Central memory CD8-positive, alpha-beta T cell (primary cell): Measurements from ENCODE around the gene SMIM35.

Experiments
- ATAC-seq: fragments of 150-1000 bp; cut with Tn5 transposase; replicated peaks from 2 replicates; pipeline ENCODE4 v1.10.0; 2022; ENCODE audit warnings: mild to moderate bottlenecking, moderate FRiP score, moderate number of reproducible peaks; ENCODE audit not compliant: poor library complexity, severe bottlenecking; ENCODE audit errors: extremely low read depth
- DNase-seq, 2 donors: peaks; one replicate each; pipeline ENCODE4 v3.0.0; 2021; ENCODE audit warnings: low spot score in 2 of 2
- H3K27ac Mint-ChIP-seq: one replicate; pipeline ENCODE4 v1.8.0; 2022; ENCODE audit warnings: low read depth, mild to moderate bottlenecking, moderate library complexity, mixed read lengths
- H3K27me3 Mint-ChIP-seq: one replicate; pipeline ENCODE4 v1.8.0; 2022; ENCODE audit warnings: mixed read lengths
- H3K36me3 Mint-ChIP-seq: one replicate; pipeline ENCODE4 v1.8.0; 2022; ENCODE audit warnings: mild to moderate bottlenecking, moderate library complexity, mixed read lengths; ENCODE audit not compliant: insufficient read depth
- H3K4me1 Mint-ChIP-seq: one replicate; pipeline ENCODE4 v1.8.0; 2022; ENCODE audit warnings: mixed read lengths
- H3K4me3 Mint-ChIP-seq: one replicate; pipeline ENCODE4 v1.8.0; 2022; ENCODE audit warnings: mild to moderate bottlenecking, moderate library complexity, mixed read lengths
- H3K9me3 Mint-ChIP-seq: one replicate; pipeline ENCODE4 v1.8.0; 2022; ENCODE audit warnings: mixed read lengths

The SMIM35 gene

DNA sequence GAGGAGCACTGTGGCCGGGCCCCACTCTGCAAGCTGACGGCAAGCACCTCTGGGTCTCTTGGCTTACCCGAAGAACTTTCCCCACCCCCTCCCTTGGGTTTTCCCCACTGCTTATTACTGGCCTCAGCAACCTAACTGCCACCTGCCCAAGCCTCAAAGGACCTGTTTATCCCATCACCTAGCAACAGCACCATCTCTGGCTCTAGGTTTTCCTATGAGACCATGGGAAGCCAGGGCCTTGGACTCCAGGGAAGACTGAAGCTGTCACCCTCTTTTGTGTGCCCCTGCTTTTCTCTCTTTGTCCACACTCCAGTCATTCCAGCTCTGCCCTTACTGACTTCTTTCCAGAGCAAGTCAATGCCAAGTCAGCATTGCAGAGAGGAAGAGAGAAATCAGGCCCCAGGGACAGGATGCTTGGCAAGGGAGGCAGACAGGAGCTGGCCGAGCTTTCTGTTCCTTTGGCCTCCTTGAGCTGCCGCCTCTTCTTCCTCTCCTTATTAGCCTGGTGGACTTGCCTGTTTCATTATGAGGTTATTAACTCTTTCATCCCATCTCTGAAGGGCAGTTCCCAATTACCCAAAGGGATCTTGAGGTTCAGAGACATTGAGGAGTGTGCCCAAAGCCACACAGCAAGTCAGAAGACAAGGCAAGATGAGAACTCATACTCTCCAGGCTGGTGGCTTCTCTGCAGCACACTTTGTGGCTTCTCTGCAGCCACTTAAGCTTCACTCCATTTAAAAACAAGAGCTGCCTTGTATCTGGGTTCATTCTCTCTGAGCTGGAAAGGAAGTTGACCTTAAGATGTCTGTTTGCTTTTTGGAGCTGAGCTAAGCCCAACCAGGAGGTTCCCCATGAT is at the start of gene SMIM35:
TSS of gene SMIM35 (minus strand) at position 51 of the 856 bp plus-strand sequence. CDS start 206 bp downstream, outside the sequence.
- DNase-seq (no peak), ATAC-seq (no peak)
- no peak within 1 kb of the TSS for H3K27ac Mint-ChIP-seq
- H3K4me1 Mint-ChIP-seq: no peaks in the 10 kb centered on the region
- no peak within 1 kb of the TSS for H3K4me3 Mint-ChIP-seq
- H3K27me3 Mint-ChIP-seq: peaks cover 49% of the 10 kb centered on the region
- H3K36me3 Mint-ChIP-seq: peaks cover 1% of the 10 kb centered on the region
- peaks cover 6% of the 10 kb centered on the region for H3K9me3 Mint-ChIP-seq

DNA sequence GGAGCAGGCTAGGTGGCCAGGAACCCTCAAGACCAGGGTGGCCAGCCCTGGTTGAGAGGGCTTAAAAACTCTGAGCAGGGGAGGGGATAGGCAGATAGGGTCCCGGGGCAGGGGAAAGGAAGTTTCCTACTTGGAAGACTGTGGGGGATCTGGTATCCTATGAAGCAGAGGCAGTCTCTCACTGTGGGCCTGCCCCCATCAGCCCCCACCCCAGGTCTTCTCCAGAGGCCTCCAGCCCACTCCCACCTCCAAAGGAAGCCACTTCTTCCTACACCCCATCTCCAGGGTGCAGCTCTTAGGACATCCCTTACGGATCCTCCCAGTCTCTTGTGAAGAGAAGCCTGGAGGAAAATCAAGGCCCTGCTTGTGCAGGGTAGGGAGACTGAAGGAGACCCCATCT is 49.6 kb upstream of the SMIM35 start:
- no peak for DNase-seq
- H3K27me3 Mint-ChIP-seq: peaks cover 69% of the 10 kb centered on the region
- H3K36me3 Mint-ChIP-seq: no peaks in the 10 kb centered on the region
- no peak for ATAC-seq
- H3K4me3 Mint-ChIP-seq: no peak overlapping the region
- no peaks in the 10 kb centered on the region for H3K9me3 Mint-ChIP-seq
- H3K27ac Mint-ChIP-seq: no peak overlapping the region
- no peaks in the 10 kb centered on the region for H3K4me1 Mint-ChIP-seq

DNA sequence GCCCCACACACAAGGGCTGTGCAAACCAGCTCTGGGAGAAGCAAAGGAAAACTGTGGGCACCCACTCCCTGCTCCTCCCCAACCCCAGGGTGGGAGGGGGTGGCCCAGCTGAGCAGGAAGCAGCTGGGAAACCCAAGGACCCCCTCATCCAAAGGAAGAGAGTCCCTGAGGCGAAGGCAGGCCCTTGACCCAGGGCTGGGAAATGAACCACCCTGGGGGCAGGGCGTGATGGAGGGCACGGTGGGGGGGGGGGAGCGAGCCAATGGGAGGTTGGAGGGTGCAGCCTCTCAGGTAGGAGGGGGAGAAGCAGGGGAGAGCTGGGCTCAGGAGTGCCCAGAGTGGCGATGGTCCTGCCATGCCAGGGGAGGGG is 49.0 kb upstream of the SMIM35 start:
- H3K4me3 Mint-ChIP-seq: no peak overlapping the region
- peaks cover 63% of the 10 kb centered on the region for H3K27me3 Mint-ChIP-seq
- H3K36me3 Mint-ChIP-seq: no peaks in the 10 kb centered on the region
- ATAC-seq (no peak), DNase-seq (no peak)
- no peaks in the 10 kb centered on the region for H3K9me3 Mint-ChIP-seq
- H3K4me1 Mint-ChIP-seq: no peaks in the 10 kb centered on the region
- H3K27ac Mint-ChIP-seq: no peak overlapping the region

DNA sequence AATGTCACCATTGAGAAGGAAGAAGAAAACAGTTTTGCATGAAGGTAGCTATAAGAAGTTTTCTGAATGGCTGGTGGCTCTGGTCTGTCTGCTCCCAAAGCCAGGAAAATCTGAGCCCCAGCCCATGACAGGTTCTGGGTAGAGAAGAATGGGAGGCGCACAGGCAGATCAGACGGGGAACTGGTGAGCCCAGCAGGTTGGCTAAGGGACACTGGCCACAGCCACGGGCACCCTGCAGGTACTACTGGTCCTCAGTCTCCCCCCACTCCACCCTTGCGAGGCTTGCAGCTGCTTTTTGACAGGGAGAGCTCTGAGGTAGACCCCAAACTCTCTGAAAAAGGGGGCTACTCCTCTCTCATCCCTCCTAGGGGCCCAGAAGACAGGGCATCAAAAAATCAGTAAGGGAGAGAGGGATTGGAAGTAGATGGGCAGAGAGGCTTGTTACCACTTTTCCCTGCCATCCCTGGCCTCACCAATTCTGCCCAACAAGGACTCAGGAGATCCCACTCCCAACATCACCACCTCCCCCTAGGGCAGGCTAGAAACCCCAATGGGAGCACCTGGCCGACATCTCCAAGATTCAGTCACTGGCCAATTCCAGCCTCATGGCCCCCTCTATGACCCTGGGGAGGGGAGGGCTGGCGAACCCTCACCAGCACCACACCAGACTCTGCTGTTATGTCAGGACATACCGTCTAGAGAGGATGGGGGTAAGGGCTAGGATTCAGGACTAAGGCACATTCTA is 48.5 kb upstream of the SMIM35 start:
- ATAC-seq (no peak), DNase-seq (no peak)
- Mint-ChIP-seq H3K4me3 (no peak overlapping the region), H3K9me3 (no peaks in the 10 kb centered on the region), H3K36me3 (no peaks in the 10 kb centered on the region), H3K27ac (no peak overlapping the region), H3K4me1 (no peaks in the 10 kb centered on the region), H3K27me3 (peaks cover 58% of the 10 kb centered on the region)

DNA sequence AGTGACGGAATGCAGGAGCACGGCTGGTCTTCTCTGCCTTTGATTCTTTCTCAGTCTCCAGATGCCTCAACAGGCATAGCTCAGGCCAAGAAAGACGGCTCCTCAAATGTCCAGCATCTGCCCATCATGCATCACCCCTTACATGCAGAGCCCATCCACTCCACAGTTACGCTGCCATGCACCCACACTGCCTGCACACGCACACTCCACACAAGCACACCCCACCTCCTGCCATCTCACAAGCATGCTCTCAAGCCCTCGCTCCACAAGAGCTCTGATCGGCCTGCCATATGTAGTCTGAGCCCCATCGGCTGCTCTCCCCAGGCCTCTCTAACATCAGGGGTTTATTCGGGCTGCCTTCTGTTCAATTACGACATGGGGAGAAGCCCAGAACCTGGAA is 47.1 kb upstream of the SMIM35 start:
- ATAC-seq (no peak), DNase-seq (no peak)
- Mint-ChIP-seq H3K36me3 (no peaks in the 10 kb centered on the region), H3K4me1 (no peaks in the 10 kb centered on the region), H3K4me3 (no peak overlapping the region), H3K27me3 (peaks cover 54% of the 10 kb centered on the region), H3K27ac (no peak overlapping the region), H3K9me3 (no peaks in the 10 kb centered on the region)

DNA sequence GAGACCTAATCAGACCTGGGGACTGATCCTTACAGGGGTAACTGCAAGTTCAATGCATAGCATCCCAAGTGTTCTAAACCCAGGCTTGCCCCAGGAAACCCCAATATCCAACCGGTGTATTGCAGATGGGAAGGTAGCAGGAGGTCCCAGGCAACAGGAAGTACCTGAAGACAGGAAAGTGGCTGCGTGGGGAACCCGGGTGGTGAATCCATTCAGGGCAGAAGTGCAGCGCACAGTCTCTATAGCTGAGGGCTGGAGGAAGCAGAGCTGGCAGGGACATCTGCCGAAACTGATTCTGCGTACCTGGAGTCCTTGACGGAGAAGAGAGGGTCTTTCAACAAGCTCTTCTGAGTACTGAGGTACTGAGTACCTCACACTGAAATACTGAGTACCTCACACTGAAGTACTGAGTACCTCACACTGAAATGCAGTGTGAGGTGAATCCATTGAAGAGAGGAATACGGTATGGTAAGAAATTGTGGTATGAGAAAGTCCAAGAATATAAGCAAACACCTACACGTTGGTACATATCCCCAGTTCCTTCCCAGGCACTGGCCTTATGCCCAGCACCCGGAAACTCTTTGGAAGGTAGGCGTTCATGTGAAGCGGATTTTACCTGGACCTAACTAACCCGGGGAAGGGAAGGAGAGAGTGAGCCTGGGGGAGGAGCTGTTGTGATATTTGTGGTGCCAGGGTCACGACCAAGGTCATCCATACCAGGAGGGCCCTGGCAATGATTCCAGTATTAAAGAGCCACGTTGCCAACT is 45.8 kb upstream of the SMIM35 start:
- no peaks in the 10 kb centered on the region for H3K36me3 Mint-ChIP-seq
- H3K9me3 Mint-ChIP-seq: no peaks in the 10 kb centered on the region
- H3K27ac Mint-ChIP-seq: no peak overlapping the region
- no peak for DNase-seq
- H3K27me3 Mint-ChIP-seq: peaks cover 42% of the 10 kb centered on the region
- H3K4me3 Mint-ChIP-seq: no peak overlapping the region
- no peaks in the 10 kb centered on the region for H3K4me1 Mint-ChIP-seq
- no peak for ATAC-seq

DNA sequence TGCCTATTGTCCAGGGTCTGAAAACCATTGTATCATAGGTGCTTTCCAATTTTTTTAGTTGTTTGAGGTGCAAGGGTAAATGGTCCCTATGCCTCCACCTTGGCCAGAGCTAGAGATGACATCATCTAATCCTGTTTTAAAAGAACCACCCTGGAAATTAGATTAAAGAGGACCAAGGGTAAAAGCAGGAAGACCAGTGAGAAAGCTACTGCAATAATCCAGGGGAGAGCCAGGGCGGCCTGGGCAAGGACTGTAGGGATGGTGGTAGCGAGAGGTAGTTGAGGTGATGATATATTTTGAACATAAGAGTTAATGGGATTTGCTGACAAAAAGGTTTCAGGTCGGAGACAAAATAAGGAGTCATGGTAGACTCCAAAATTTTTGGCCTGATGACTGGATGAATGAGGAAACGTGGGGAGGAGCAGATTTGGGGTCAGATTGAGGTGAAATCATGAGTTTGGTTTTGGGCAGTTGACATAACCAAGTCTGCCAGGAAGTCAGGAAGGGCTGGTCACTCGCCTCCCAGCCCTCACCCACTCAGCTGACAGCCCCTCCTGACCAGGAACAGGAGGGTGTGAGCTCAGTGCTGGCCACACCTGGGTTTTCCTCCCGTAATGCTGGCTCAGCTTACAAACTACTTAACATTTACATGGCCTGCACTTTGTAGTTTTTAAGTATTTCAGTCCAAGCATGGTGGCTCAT is 42.9 kb upstream of the SMIM35 start:
- Mint-ChIP-seq H3K4me1 (no peaks in the 10 kb centered on the region), H3K27ac (no peak overlapping the region), H3K9me3 (no peaks in the 10 kb centered on the region), H3K27me3 (peaks cover 20% of the 10 kb centered on the region), H3K36me3 (no peaks in the 10 kb centered on the region), H3K4me3 (no peak overlapping the region)
- ATAC-seq (no peak), DNase-seq (no peak)

DNA sequence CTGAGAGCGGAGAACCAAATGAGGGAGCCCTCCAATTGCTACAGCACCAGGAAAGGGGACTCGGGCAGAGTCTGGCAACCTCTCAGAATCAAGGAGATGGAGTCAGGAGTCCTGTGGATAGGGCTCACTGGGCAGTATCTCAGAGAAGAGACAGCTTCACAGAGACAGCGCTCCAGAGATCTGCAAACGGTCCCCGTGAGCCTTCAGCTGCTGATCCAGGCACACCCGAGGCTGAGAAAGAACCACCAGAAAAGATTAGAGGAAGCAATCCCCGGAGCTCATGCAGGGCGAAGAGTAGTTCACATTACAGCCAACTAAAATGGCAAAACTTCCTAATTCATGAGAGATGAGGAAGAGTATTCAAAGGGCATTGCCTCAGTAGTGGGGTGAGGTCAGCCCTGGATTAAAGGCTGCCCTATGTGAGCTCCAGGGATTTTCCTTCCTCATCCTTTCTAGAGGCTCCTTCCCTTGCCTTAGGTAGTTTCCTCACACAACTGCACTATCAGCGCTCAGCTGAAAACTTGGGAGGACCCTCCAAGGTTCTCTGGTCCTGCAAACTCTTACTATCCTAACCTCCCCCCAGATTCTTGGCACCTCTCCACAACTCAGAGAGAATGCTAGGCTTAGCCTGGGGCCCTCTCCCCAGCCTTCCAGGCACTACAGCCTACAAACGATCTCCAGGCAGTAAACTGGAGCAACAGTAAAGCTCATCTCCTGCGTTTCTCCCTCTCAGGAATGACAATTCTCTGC is 42.1 kb upstream of the SMIM35 start:
- H3K36me3 Mint-ChIP-seq: no peaks in the 10 kb centered on the region
- H3K27me3 Mint-ChIP-seq: peaks cover 13% of the 10 kb centered on the region
- no peak overlapping the region for H3K4me3 Mint-ChIP-seq
- no peak for ATAC-seq
- H3K4me1 Mint-ChIP-seq: no peaks in the 10 kb centered on the region
- no peaks in the 10 kb centered on the region for H3K9me3 Mint-ChIP-seq
- no peak overlapping the region for H3K27ac Mint-ChIP-seq
- DNase-seq: no peak

DNA sequence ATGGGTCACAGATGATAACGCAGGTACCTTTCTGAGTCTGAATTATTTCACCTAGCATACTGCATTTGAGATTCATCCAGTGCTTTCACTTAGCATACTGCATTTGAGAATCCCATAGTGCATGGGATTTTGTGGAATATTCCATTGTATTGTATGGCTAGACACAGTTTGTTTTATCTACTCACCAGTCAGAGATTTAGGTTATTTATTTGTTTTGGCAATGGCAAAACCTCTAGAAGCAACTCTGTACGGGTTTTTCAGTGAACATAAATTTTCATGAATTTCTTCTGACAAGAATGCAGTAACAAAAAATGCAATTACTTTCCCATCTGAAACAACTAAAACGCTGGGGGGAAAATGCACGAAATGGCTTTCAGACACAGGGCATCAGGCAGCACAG is 41.5 kb upstream of the SMIM35 start:
- ATAC-seq (no peak), DNase-seq (no peak)
- Mint-ChIP-seq H3K4me1 (no peaks in the 10 kb centered on the region), H3K27me3 (peaks cover 10% of the 10 kb centered on the region), H3K9me3 (no peaks in the 10 kb centered on the region), H3K27ac (no peak overlapping the region), H3K36me3 (no peaks in the 10 kb centered on the region), H3K4me3 (no peak overlapping the region)

DNA sequence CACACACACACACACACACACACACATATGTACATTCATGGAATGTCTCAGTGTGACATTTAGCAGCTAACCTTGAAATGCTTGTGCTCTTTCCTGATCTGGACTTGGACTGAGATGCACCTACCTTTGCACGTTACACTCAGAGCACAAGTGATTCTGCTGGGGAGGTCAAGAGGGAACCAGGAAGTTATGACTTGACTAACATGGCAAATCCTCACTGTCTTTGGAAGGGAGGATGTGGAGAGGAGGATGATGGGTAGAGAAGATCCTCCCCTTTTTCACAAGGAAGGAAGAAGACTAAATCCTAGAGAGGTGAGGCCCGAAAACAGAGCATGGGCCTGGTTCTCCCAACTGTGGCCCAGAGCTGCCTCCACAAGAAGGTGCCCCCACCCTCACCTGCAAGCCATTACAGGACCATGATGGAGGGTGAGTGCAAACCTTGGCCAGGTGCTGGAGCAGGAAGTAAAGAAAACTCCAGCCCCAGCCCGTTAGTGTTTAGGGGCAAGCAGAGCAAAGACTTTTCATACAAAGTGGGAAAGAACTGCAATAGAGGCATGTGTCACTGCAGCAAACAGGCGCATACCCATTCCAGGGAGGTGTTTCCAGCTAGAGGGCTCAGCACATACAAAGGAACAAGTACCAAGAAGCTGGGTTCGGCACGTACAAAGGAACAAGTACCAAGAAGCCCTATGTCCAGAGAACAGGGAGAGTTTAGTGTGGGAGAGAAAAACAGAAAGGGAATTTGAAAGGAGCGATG is 39.5 kb upstream of the SMIM35 start:
- no peaks in the 10 kb centered on the region for H3K36me3 Mint-ChIP-seq
- H3K4me1 Mint-ChIP-seq: no peaks in the 10 kb centered on the region
- ATAC-seq (no peak), DNase-seq (no peak)
- H3K27me3 Mint-ChIP-seq: peaks cover 10% of the 10 kb centered on the region
- H3K9me3 Mint-ChIP-seq: no peaks in the 10 kb centered on the region
- no peak overlapping the region for H3K27ac Mint-ChIP-seq
- no peak overlapping the region for H3K4me3 Mint-ChIP-seq

DNA sequence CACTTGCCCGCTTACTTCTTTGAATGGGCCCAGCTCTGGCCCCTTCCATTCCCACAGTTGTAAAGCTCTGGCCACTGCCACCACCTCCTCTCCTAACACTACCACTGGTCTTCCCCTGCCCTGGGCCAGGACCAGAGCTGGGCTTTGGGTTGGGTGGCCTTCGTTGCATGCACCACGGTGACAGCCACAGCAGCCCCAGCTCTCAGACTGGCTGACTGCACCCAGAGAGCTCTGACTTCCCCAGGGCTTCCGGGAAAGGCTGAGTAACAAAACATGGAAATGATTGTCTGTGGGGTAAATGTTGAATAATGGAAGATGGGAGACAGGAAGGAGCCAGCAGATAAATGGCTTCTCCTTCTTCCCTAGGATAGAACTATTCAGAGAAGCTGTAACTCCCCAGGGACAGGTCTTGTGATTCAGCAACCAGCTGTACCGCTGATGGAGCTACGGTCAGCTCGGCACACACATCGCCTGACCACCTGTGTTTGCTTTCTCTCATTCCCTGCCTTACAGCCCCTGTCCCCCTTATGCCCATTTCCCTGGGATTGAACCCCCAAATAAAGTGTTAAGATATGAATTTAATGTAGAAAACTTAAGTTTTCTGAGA is 38.3 kb upstream of the SMIM35 start:
- Mint-ChIP-seq H3K36me3 (no peaks in the 10 kb centered on the region), H3K27ac (no peak overlapping the region), H3K4me3 (no peak overlapping the region), H3K9me3 (no peaks in the 10 kb centered on the region), H3K4me1 (no peaks in the 10 kb centered on the region), H3K27me3 (peaks cover 10% of the 10 kb centered on the region)
- DNase-seq (no peak), ATAC-seq (no peak)
